Activated CD8-positive, alpha-beta memory T cell treated with anti-CD3 and anti-CD28 coated beads for 1 hour (primary cell): ENCODE results near the gene BCAS3.
A peak's percentile ranks its signal among the peaks of the same experiment; 100 is the strongest.
"Not testable (repeated sequence)": the region's sequence is repeated elsewhere in the genome, so short reads cannot be mapped to it uniquely, and the experiment has no call there.

Experiments
- DNase-seq, 2 donors: peaks; one replicate each; pipeline ENCODE4 v3.0.0-alpha.2; 2020; ENCODE audit warnings: low read depth in 1 of 2; ENCODE audit errors: extremely low read depth in 1 of 2

The BCAS3 gene

DNA sequence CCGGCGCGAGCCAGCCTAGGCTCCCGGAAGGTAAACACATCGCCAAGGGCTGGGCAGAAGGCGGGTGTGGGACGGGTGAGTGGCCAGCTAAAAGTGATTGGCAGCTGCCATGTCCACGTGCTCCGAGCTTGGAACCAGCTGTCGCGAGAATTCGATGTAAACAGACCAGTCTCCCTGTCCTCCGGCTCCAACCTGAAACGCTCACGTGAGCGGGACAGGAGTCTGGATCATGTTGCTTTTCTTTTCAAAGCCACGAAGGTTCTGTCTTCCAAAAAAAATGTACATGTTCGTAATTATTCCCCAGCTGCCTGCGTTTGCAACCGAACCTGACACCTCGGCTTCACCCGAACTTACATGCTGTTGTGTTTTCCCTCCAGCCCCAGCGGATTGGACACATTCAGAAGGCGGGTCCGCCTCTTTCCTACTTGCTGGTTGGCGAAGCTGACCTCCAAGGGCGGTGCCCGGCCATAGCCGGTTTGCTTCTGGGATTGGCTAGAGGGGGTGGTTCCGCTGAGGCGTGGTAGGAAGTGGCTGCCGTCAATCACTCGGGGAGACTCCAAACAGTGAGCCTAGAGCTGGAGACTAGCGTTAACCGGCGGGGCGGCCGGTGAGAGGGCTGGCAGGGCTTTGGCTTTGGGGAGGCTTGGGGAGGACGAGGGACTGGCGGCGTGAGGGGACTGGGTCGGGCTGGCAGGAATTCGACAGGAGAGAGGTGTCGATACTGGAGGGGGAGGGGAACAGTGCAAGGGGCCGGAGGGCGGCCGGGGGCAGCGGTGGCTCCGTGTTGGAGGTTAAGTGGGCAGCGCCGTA is at the start of gene BCAS3:
BCAS3 (plus strand) TSS at position 544 of the 810 bp plus-strand sequence.
- DNase-seq = peak; percentile 90 to 93

DNA sequence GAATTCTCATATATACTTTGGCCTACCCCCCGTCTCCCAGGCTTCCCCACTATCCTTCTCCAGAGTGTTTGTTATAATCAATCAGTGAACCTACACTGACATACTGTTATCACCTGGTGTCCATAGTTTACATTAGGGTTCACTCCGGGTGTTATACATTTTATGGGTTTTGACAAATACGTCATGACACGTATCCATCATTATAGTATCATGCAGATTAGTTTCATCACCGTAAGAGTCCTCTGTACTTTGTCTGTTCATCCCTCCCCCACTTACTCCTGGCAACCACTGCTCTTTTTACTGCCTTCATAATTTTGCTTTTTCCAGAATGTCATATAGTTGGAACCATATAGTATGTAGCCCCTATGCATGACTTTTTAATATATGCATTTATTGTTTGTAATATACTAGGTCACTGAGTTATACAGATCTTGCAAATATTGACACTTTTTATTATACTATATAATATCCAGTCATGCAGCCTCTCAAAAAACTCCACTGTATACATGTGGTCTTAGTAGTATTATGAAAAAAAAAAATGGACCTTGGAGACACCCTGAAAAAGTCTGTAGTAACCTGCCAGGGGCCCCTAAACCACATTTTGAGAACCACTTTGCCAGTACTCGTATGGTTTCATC is 49.3 kb upstream of the BCAS3 start:
- DNase-seq = no peak

DNA sequence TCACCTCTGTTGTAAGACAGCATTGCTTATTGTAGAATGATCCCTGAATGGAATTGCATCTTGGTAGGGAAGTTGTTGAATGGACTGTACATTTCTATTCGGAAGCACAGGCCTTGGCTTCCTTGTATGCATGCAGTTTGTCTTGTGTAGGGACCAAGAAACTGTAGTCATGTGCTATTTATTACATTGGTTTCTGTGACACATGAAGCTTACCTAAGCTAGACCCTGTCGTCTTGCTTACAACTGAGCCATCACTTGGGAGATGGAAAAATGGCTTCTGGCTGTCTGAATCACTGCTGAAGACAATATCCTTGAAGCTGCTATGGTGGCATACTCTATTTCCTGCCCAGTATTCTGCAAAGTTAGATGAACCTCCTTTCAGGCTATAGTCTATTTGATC is 48.5 kb upstream of the BCAS3 start:
- DNase-seq = no peak

DNA sequence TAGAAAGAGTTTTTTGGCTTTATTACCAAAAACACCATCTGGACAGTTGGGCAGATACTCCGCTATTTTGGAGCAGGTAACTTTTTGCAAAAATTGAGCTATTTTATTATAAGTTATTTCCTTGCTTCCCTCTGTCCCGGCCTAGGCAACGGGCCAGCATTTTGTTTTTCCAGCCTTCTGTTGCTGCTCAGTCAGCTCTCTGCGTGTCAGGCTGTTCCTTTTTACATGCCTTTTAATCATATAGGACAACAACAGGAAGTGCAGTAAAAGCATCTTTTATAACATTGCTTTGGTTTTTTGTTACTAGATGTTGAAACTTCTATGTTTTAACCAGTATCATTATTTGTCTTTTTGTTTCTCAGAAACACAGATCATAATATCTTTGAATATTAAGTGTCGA is 47.3 kb upstream of the BCAS3 start:
- DNase-seq = no peak

DNA sequence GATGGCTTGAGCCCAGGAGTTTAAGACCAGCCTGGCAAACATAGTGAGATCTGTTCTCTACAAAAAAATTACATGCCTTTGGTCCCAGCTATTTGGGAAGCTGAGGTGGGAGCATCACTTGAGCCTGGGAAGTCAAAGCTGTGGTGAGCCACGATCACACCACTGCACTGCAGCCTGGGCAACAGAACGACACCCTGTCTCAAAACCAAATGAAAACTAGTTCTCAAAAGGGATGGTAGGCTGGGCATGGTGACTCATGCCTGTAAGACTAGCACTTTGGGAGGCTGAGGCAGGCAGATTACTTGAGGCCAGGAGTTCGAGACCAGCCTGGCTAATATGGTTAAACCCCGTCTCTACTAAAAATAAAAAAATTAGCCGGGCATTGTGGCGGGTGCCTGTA is 46.5 kb upstream of the BCAS3 start:
- DNase-seq = no peak

DNA sequence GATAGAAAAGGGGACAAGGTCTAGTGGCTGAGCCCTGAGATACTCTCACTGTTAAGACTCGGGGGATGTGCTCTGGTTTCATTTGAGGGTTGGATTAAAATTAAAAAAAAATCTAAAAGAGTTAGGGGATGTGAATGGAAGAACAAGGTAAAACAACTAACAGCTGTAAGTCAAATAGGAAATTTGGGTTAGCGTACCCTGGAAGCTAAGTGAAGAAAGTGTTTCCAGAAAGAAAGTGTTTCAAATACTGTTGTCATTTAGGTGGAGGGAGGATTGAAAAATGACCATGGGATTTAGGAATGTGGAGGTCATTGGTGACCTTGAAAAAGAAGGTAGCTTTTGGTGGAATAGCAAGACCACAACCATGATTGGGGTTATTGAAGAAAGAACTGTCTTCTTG is 40.0 kb upstream of the BCAS3 start:
- DNase-seq = no peak

DNA sequence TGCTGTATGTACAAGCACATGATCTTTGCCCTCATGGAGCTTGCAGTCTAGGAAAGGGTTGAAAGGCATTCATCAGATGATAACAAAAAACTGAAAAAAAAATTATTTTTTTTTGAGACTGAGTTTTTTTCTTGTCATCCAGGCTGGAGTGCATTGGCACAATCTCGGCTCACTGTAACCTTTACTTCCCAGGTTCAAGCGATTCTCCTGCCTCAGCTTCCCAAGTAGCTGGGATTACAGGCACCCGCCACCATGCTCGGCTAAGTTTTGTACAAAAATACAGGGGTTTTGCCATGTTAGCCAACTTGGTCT is 38.7 kb upstream of the BCAS3 start:
- DNase-seq = no peak

DNA sequence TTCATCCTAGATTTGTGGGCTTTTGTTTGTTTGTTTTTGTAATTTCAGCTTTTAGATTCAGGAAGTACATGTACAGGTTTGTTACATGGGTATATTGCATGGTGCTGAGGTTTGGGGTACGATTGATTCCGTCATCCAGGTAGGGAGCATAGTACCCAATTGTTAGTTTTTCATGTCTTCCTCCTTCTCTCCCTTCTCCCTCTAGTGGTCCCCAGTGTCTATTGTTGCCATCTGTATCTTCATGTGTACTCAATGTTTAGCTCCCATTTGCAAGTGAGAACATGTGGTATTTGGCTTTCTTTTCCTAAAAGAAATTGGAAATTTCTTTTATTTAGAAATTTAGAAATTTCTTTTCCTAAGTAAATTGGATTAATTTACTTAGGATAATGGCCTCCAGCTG is 37.1 kb upstream of the BCAS3 start:
- no peak for DNase-seq

DNA sequence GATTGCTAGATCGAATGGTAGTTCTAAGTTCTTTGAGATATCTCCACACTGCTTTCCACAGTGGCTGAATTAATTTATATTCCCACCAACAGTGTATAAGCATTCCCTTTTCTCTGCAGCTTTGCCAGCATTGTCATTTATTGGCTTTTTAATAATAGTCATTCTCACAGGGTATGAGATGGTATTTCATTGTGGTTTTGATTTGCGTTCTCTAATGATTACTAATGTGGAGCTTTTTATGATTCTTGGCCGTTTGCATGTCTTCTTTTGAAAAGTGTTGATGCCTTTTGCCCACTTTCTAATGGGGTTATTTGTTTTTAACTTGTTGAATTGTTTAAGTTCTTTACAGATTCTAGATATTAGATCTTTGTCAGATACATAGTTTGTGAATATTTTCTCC is 36.5 kb upstream of the BCAS3 start:
- DNase-seq = no peak

DNA sequence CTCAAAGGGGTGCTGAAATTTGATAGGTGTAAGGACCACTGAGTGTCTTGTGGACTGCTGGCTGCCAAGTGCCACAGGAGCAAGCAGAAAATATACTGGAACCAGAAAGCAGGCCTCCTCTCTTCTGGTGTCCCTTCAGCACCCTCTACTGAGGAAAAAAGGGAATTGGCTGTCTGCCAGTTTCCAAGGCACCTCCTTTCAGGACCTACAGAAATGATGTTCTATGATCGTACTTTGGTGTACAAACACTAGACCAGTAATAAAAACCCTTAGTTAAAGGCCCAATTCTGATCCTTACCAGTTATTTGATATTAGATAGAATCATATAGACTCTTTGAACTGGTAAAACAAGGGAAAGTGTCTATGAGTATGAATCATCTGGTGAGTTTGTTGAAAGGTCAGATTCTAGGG is 35.8 kb upstream of the BCAS3 start:
- peak in 1 of 2 donors; percentile 5 for DNase-seq

DNA sequence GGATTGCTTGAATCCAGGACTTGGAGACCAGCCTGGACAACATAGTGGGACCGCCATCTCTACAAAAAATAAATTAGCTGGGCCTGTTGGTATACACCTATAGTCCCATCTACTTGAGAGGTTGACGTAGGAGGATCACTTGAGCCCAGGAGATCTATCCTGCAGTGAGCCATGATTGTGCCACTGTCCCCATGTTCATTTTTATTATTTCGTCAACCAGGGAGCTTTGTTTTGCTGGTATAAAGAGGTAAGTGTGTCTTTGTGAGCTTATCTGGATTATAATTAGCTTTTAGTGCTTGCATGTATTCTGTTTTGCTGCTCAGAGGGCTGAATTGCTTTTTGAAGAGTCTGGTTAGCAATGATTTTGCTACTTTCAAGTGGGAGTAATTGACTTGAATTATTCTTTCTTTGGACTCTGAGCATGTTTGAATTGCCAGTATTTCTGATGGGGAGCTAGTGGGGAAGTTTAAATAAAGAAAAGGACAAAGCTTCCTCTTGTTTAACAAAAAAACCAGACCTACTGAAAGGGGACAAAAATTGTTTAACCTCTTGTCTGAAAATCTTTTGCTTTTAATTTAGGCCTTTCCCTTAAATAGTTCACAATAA is 31.6 kb upstream of the BCAS3 start:
- DNase-seq = no peak

DNA sequence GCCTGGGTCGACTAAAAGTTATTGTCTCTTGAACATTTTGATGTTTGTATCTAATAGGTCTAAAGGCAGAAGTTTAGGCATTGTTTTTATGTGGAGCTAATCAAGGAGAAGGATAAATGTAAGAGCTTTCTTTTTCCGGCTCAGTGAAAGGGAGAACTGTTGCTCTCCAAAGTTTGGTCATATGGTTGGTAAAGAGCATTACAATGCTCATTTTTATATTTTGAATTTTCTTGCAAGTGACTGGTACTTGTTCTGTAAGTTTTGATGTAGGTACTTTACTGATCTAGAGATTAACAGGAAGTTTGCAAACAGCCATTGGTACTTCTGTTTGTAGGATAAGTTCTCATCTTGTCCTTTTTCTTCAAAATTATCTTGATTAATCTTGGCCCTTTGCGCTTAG is 30.9 kb upstream of the BCAS3 start:
- DNase-seq = no peak

DNA sequence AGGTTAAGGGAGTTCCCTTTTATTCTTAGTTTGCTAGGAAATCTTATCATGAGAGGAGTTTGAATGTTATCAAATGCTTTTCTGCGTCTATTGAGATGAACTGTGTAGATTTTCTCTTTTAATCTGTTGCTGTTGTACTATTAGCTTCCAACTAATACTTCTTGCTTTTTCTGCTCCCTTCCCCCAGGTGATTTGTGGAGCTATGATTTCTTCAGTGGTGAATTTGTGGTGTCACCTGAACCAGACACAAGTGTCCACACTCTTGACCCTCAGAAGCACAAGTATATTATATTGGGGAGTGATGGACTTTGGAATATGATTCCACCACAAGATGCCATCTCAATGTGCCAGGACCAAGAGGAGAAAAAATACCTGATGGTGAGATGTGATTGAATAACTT is 29.9 kb upstream of the BCAS3 start:
- DNase-seq = no peak

DNA sequence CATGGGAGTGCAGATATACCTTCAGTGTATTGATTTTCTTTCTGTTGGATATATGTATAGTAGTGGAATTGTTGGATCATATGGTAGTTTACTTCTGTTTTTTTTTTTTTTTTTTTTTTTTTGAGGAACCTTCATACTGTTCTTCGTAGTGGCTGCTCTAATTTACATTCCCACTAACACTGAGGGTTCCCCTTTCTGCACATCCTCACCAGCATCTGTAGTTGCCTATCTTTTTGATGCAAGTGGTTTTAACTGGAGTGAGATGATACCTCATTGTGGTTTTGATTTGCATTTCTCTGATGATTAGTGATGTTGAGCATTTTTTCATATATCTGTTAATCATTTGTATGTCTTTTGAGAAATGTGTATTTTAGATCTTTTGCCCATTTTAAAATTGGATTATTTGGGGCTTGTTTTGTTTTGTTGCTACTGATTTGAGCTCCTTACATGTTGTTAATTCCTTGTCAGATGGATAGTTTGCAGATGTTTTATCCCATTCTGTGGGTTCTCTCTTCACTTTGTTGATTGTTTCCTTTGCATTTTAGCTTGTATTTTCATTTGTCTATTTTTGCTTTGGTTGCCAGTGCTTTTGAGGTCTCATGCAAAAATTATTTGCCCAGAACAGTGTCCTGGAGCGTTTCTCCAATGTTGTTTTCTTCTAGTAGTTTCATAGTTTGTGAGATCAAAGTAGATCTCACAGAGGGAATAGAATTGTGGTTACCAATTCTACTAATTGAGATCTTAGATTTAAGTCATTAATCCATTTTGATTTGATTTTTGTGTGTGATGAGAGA is 25.0 kb upstream of the BCAS3 start:
- DNase-seq = no peak

DNA sequence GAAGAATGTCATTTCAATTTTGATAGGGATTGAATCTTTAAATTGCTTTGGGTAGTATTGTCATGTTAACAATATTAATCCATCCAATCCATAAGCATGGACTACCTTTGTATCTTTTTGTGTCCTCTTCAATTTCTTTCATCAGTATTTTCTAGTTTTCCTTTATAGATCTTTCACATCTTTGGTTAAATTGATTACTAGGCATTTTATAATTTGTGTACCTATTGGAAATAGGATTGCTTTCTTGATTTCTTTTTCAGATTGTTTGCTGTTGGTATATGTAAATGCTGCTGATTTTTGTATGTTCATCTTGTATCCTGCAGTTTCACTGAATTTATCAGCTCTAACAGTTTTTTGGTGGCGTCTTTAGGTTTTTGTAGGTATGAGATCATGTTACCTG is 24.1 kb upstream of the BCAS3 start:
- no peak for DNase-seq

DNA sequence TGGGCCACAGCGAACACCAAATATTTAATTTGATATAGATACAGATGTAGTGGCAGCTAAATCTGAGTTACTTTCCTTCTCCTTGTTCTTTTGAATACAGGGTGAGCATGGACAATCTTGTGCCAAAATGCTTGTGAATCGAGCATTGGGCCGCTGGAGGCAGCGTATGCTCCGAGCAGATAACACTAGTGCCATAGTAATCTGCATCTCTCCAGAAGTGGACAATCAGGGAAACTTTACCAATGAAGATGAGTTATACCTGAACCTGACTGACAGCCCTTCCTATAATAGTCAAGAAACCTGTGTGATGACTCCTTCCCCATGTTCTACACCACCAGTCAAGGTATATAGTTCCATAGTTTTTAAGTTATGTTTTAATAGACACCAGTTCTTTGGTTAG is 21.2 kb upstream of the BCAS3 start:
- DNase-seq = no peak

DNA sequence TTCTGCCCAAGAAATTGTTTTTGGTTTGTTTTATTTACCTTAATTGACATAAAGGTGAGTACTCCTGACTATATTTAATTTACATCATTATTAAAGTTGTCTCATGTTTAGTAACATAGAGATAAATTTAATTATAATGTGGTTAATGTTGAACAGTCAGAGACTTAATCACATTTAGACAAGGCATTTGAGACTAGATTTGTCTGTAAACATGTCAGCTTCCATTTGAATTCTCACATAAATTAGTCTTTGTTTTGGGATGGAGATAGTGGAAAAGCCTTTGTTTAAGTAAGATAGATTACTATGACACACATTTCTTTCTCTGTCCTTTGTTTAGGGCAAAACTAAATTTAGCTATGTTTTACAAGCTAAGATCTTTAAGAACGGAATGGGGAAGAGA is 18.5 kb upstream of the BCAS3 start:
- DNase-seq = no peak

DNA sequence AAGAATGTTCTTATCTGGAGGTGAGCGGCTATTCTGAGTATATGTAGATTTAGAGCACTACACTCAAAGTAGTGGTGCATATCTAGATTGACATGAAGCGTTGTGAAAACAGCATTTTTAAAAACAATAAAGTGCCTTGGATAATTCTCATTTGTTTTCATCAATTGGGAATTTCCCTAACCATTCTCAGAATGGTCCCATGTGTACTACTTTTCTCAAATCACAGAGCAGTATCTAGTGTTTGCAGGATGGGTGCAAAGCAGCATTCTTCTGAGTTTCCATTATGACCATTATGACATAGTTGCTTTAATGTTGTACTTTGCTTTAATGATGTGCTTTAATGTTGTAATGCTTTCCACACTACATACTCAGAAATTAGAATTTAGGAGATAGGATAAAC is 16.2 kb upstream of the BCAS3 start:
- DNase-seq = no peak

DNA sequence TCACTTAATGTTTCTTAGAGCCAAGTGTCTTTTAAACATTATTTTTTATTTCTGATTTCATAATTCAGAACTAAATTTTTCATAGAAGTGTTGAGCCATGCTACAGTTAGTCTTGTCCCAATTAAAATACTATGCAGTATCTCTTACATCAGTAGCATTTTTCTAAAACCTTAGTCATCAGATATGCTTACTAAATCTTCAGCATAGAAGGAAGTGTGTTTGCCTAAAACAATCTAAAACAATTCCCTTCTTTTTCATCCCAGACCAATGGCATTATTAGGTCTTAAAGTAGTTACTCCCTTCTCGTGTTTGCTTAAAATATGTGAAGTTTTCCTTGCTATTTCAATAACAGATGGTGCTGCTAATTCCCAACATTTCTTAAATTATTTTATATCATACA is 13.6 kb upstream of the BCAS3 start:
- no peak for DNase-seq

DNA sequence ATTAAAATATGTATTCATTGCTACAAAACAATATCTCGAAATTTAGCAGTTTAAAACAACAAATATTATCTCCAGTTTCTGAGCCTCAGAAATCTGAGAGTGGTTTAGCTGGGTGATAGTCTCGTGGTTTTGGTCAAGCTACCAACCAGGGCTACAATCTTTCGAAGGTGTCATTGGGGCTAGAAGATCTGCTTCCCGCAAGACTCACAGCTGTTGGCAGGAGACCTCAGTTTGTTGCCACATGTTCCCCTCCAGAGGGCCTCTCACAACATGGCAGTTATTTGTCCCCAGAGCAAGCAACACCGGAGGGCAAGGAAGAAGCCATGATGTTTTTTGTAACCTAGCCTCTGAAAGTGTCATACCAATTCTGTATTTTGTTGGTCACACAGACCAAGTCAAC is 12.0 kb upstream of the BCAS3 start:
- no peak for DNase-seq

DNA sequence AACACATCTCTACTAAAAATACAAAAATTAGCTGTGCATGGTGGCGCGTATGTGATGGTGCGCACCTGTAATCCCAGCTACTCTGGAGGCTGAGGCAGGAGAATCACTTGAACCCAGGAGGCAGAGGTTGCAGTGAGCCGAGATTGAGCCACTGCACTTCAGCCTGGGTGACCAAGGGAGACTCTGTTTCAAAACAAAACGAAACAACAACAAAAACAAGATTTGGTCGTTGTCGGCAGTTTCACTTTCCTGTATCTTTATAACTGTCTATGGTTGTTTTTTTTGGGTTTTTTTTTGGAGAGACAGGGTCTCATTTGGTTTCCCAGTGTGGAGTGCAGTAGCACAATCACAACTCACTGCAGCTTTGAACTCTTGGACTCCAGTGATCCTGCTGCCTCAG is 8.9 kb upstream of the BCAS3 start:
- not testable (repeated sequence) for DNase-seq

DNA sequence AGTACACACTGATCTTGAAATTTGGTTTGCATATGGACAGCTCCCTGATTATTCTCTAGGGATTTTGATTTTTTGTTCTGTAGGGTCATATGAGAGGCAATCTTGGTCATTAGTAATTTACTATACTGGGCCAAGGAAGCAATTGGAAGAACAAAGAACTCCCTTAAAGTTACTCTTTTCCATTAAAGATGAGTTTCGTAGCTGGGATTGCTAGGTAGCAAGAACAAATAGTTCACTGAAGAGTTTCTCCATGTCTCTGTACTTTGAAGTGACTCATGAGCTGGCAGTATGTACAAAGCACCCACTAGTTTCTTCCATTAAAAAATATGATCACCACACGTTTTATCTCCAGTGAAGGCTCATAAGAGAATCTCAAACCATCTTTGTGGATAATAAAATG is 6.2 kb upstream of the BCAS3 start:
- no peak for DNase-seq
